H9 (cell line): ENCODE measurements around the gene RGS3. TPM values are rescaled to one million over a fixed set of nuclear protein-coding genes. Genes with fewer than 3 reads are reported as not detected.

ENCODE experiments used
- DNase-seq: peaks from one replicate; pipeline ENCODE4 v3.0.0-alpha.2; 2017
- H2AFZ ChIP-seq: one replicate; pipeline ENCODE4 v1.6.1; 2013; ENCODE audit warnings: mild to moderate bottlenecking, low read length, control low read depth, moderate library complexity
- H2AK5ac ChIP-seq: 2 replicates; pipeline ENCODE4 v1.6.1; 2013; ENCODE audit warnings: low read length, control low read depth, mixed read lengths; ENCODE audit not compliant: insufficient read length
- H2BK120ac ChIP-seq: one replicate; pipeline ENCODE4 v1.6.1; 2013; ENCODE audit warnings: low read depth, mild to moderate bottlenecking, low read length, control low read depth, inconsistent platforms; ENCODE audit not compliant: poor library complexity, severe bottlenecking
- H2BK12ac ChIP-seq: 2 replicates; pipeline ENCODE4 v1.6.1; 2013; ENCODE audit warnings: low read length, control low read depth, mixed read lengths, low read depth; ENCODE audit not compliant: insufficient read length
- H2BK15ac ChIP-seq: 2 replicates; pipeline ENCODE4 v1.6.1; 2013; ENCODE audit warnings: low read depth, low read length, control low read depth
- H2BK20ac ChIP-seq: one replicate; pipeline ENCODE4 v1.6.1; 2013; ENCODE audit warnings: low read depth, mild to moderate bottlenecking, low read length, control low read depth, inconsistent platforms; ENCODE audit not compliant: poor library complexity, severe bottlenecking
- H2BK5ac ChIP-seq: 2 replicates; pipeline ENCODE4 v1.6.1; 2013; ENCODE audit warnings: low read length, control low read depth, mixed read lengths; ENCODE audit not compliant: insufficient read length
- H3K14ac ChIP-seq: 2 replicates; pipeline ENCODE4 v1.6.1; 2013; ENCODE audit warnings: low read length, control low read depth; ENCODE audit not compliant: insufficient read depth
- H3K18ac ChIP-seq: 2 replicates; pipeline ENCODE4 v1.6.1; 2013; ENCODE audit warnings: low read depth, mild to moderate bottlenecking, mixed read lengths, low read length, control low read depth; ENCODE audit not compliant: insufficient read length
- H3K23ac ChIP-seq: 2 replicates; pipeline ENCODE4 v1.6.1; 2013; ENCODE audit warnings: low read length, control low read depth, mixed read lengths, low read depth; ENCODE audit not compliant: insufficient read length
- H3K23me2 ChIP-seq: 2 replicates; pipeline ENCODE4 v1.6.1; 2013; ENCODE audit warnings: low read depth, mild to moderate bottlenecking, mixed read lengths, low read length, control low read depth; ENCODE audit not compliant: insufficient read length, poor library complexity, severe bottlenecking
- H3K27ac ChIP-seq: 2 replicates; pipeline ENCODE4 v1.5.1; 2013; ENCODE audit warnings: low read length, control low read depth, mixed read lengths, low read depth; ENCODE audit not compliant: insufficient read length
- H3K27me3 ChIP-seq: 2 replicates; pipeline ENCODE4 v1.6.1; 2013; ENCODE audit warnings: low read length, control low read depth, inconsistent platforms; ENCODE audit not compliant: insufficient read depth
- H3K4ac ChIP-seq: 2 replicates; pipeline ENCODE4 v1.6.1; 2013; ENCODE audit warnings: low read depth, mild to moderate bottlenecking, control low read depth, inconsistent platforms, low read length, moderate library complexity
- H3K4me1 ChIP-seq: 2 replicates; pipeline ENCODE4 v1.6.1; 2013; ENCODE audit warnings: low read length, control low read depth, inconsistent platforms; ENCODE audit not compliant: insufficient read depth
- H3K4me2 ChIP-seq: 2 replicates; pipeline ENCODE4 v1.6.1; 2013; ENCODE audit warnings: low read length, control low read depth, mixed read lengths; ENCODE audit not compliant: insufficient read length, insufficient read depth
- H3K56ac ChIP-seq: 2 replicates; pipeline ENCODE4 v1.6.1; 2013; ENCODE audit warnings: low read depth, mild to moderate bottlenecking, mixed read lengths, low read length, control low read depth; ENCODE audit not compliant: insufficient read length
- H3K79me1 ChIP-seq: 2 replicates; pipeline ENCODE4 v1.6.1; 2013; ENCODE audit warnings: low read depth, mild to moderate bottlenecking, moderate library complexity, low read length, control low read depth, inconsistent platforms; ENCODE audit not compliant: insufficient read depth, poor library complexity, severe bottlenecking
- H3K79me2 ChIP-seq: 2 replicates; pipeline ENCODE4 v1.6.1; 2013; ENCODE audit warnings: low read length, control low read depth, inconsistent platforms; ENCODE audit not compliant: insufficient read depth
- H3K9ac ChIP-seq: 2 replicates; pipeline ENCODE4 v1.6.1; 2013; ENCODE audit warnings: low read length, control low read depth, mixed read lengths; ENCODE audit not compliant: insufficient read length; ENCODE audit errors: extremely low read depth
- H3K9me3 ChIP-seq: one replicate; pipeline ENCODE4 v1.6.1; 2013; ENCODE audit warnings: low read depth, low read length, inconsistent platforms; ENCODE audit not compliant: control insufficient read depth
- H3T11ph ChIP-seq: one replicate; pipeline ENCODE4 v1.6.1; 2013; ENCODE audit warnings: mild to moderate bottlenecking, low read length, control low read depth, inconsistent platforms
- H4K20me1 ChIP-seq: one replicate; pipeline ENCODE4 v1.6.1; 2013; ENCODE audit not compliant: control insufficient read depth, insufficient read length, insufficient read depth
- H4K5ac ChIP-seq: 2 replicates; pipeline ENCODE4 v1.6.1; 2013; ENCODE audit warnings: low read depth, mild to moderate bottlenecking, mixed read lengths, low read length, control low read depth; ENCODE audit not compliant: insufficient read length
- H4K8ac ChIP-seq: replicated peaks from 2 replicates; pipeline ENCODE4 v1.6.1; 2013; ENCODE audit warnings: low read length, control low read depth, mixed read lengths, low read depth; ENCODE audit not compliant: insufficient read length
- H4K91ac ChIP-seq: 2 replicates; pipeline ENCODE4 v1.6.1; 2013; ENCODE audit warnings: low read depth, mild to moderate bottlenecking, moderate library complexity, mixed read lengths, low read length, control low read depth; ENCODE audit not compliant: insufficient read length
- H3K27ac Mint-ChIP-seq, 3 experiments: 2 replicates in 2 of 3; 3 replicates in 1 of 3; pipeline ENCODE4 v1.8.0; 2020 to 2021; ENCODE audit warnings: mixed read lengths in 3 of 3, mild to moderate bottlenecking in 1 of 3, moderate library complexity in 1 of 3
- H3K27me3 Mint-ChIP-seq: 2 replicates; pipeline ENCODE4 v1.8.0; 2021; ENCODE audit warnings: low read depth, mild to moderate bottlenecking, moderate library complexity, mixed read lengths
- H3K36me3 Mint-ChIP-seq, 3 experiments: 2 replicates in 2 of 3; 3 replicates in 1 of 3; pipeline ENCODE4 v1.8.0; 2020 to 2021; ENCODE audit warnings: low read depth in 3 of 3, mixed read lengths in 3 of 3; ENCODE audit not compliant: insufficient read depth in 1 of 3
- H3K4me1 Mint-ChIP-seq, 2 experiments: 2 replicates each; pipeline ENCODE4 v1.8.0; 2020; ENCODE audit warnings: mixed read lengths in 2 of 2
- H3K4me3 Mint-ChIP-seq, 2 experiments: 2 replicates in 1 of 2; 3 replicates in 1 of 2; pipeline ENCODE4 v1.8.0; 2020 to 2021; ENCODE audit warnings: mild to moderate bottlenecking in 2 of 2, mixed read lengths in 2 of 2, moderate library complexity in 1 of 2
- H3K9me3 Mint-ChIP-seq, 2 experiments: 2 replicates in 1 of 2; 3 replicates in 1 of 2; pipeline ENCODE4 v1.8.0; 2020; ENCODE audit warnings: mild to moderate bottlenecking in 2 of 2, mixed read lengths in 2 of 2, moderate library complexity in 1 of 2
- WGBS: extraction: QIAGEN DNeasy Blood & Tissue Kit; methylation state at CpG from one replicate; pipeline ENCODE4 v1.1.7; 2013; ENCODE audit warnings: missing lambda C conversion rate, low lambda C conversion rate, mixed read lengths; ENCODE audit not compliant: insufficient read length; ENCODE audit errors: extremely low coverage; 5-methylcytosine and 5-hydroxymethylcytosine counted together
- total RNA-seq: library from RNA; stranded (reverse); gene quantifications from 2 replicates; pipeline ENCODE4 v1.2.1, GENCODE V29; 2021
- TF ChIP-seq, protein P1 (sequence below): fragments of 200-600 bp; sonication (generic); conservative IDR thresholded peaks from 3 replicates; pipeline ENCODE4 v1.8.0; 2021; ENCODE audit warnings: antibody characterized with exemption, mild to moderate bottlenecking

Gene RGS3
- total RNA-seq, 1 experiment from 2014 or later = 13.9 TPM

- Histone ChIP-seq H3K18ac (peak overlapping the region; percentile 82), H2BK15ac (no peak overlapping the region), H3K79me1 (no peaks in the 10 kb centered on the region), H3K56ac (no peak overlapping the region), H4K8ac (no peak overlapping the region), H2BK20ac (no peak overlapping the region), H3K14ac (peak overlapping the region; percentile 6; the same call in 1 of the 2 replicates), H3K4me2 (peak overlapping the region; percentile 1), H2AK5ac (peak overlapping the region; percentile 66), H2BK12ac (peak overlapping the region; percentile 71), H3K9me3 (no peaks in the 10 kb centered on the region), H2BK120ac (no peak overlapping the region), H3T11ph (no peak overlapping the region), H3K27me3 (no peaks in the 10 kb centered on the region), H3K9ac (no peak overlapping the region), H3K27ac (peak overlapping the region; percentile 7), H4K20me1 (peaks cover 3% of the 10 kb centered on the region), H4K5ac (no peak overlapping the region), H3K79me2 (no peaks in the 10 kb centered on the region), H3K23me2 (no peaks in the 10 kb centered on the region), H2AFZ (no peak overlapping the region), H4K91ac (peak overlapping the region; percentile 77), H2BK5ac (no peak overlapping the region), H3K4me1 (peaks cover 20% of the 10 kb centered on the region; the same call in 1 of the 2 replicates), H3K4ac (no peak overlapping the region; the same call in 1 of the 2 replicates), H3K23ac (no peak overlapping the region)
- Mint-ChIP-seq H3K4me1 (peaks cover 51 to 63% of the 10 kb centered on the region in 2 experiments), H3K27ac (peak overlapping the region; percentile 98 to 99 (median 99)), H3K9me3 (no peaks in the 10 kb centered on the region), H3K4me3 (peak overlapping the region; percentile 9 to 52), H3K27me3 (peaks cover 5% of the 10 kb centered on the region; the same call in 1 of the 2 replicates), H3K36me3 (no peaks in the 10 kb centered on the region)
- peak; percentile 95 for DNase-seq
- no CpG with 5 or more reads among the region's 8 CpGs for WGBS
- TF ChIP-seq, protein P1, sequence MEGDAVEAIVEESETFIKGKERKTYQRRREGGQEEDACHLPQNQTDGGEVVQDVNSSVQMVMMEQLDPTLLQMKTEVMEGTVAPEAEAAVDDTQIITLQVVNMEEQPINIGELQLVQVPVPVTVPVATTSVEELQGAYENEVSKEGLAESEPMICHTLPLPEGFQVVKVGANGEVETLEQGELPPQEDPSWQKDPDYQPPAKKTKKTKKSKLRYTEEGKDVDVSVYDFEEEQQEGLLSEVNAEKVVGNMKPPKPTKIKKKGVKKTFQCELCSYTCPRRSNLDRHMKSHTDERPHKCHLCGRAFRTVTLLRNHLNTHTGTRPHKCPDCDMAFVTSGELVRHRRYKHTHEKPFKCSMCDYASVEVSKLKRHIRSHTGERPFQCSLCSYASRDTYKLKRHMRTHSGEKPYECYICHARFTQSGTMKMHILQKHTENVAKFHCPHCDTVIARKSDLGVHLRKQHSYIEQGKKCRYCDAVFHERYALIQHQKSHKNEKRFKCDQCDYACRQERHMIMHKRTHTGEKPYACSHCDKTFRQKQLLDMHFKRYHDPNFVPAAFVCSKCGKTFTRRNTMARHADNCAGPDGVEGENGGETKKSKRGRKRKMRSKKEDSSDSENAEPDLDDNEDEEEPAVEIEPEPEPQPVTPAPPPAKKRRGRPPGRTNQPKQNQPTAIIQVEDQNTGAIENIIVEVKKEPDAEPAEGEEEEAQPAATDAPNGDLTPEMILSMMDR = no peak
These were observed 159.3 kb downstream of the RGS3 start for GRCh38 chr9:113622600-113623400.
